HepG2 (cell line): ENCODE data around the gene CAPN11. TPM values are rescaled to one million over a fixed set of nuclear protein-coding genes. Genes with fewer than 3 reads are reported as not detected.

Experiments
- ATAC-seq: fragments of 200-7000 bp; cut with Tn5 transposase; 3 replicates; pipeline ENCODE4 v1.9.1; 2020; ENCODE audit warnings: mild to moderate bottlenecking, moderate library complexity
- BruUV-seq: library from RNA; stranded (reverse); fragments of 400-500 nt; replicated peaks from 2 replicates; lab custom pipeline; 2021; lab: Mats Ljungman, UMichigan
- CTCF ChIA-PET: fragments of 300-600 bp; formaldehyde crosslinking; extraction: SDS; loops from one replicate; lab custom pipeline; 2021; ENCODE audit warnings: low total read pairs, inconsistent platforms, low intra/inter-chr PET ratio; lab: Yijun Ruan, JAX
- POLR2A ChIA-PET: fragments of 350-600 bp; sonication (Branson Sonifier 250); formaldehyde crosslinking; loops from one replicate; lab custom pipeline; 2020; ENCODE audit warnings: antibody characterized with exemption, inconsistent platforms; lab: Yijun Ruan, JAX
- DNase-seq: peaks from one replicate; pipeline ENCODE4 v3.0.0-alpha.2; 2015; ENCODE audit warnings: low spot score
- FAIRE-seq: peaks from 3 replicates; lab custom pipeline; 2011; peaks lifted over from hg19 to GRCh38; lab: Jason Lieb, UNC
- H2AFZ ChIP-seq: one replicate; pipeline ENCODE4 v1.6.1; 2011; ENCODE audit warnings: low read length, inconsistent platforms
- H3K27ac ChIP-seq: fragments of 300-600 bp; 3 replicates; pipeline ENCODE4 v1.8.0; 2011; ENCODE audit warnings: mixed run types, mild to moderate bottlenecking, mixed read lengths, low read length, inconsistent platforms; ENCODE audit not compliant: insufficient read depth; ENCODE audit errors: extremely low read length
- H3K27me3 ChIP-seq, 2 experiments: fragments of 200-600 bp in 1 of 2; 2 replicates in 1 of 2; 3 replicates in 1 of 2; pipeline versions ENCODE4 v1.6.0 to v1.8.0; 2011; ENCODE audit warnings: low read length in 2 of 2, mild to moderate bottlenecking in 2 of 2, moderate library complexity in 2 of 2, inconsistent platforms in 1 of 2; ENCODE audit not compliant: insufficient read depth in 2 of 2, control insufficient read depth in 1 of 2
- H3K36me3 ChIP-seq, 2 experiments: fragments of 200-600 bp in 1 of 2; replicated peaks in 1 of 2; 2 replicates in 1 of 2; 3 replicates in 1 of 2; pipeline versions ENCODE4 v1.5.1 to v1.8.0; 2011; ENCODE audit warnings: low read length in 2 of 2, inconsistent platforms in 1 of 2; ENCODE audit not compliant: insufficient read depth in 2 of 2, control insufficient read depth in 1 of 2
- H3K4me1 ChIP-seq: 2 replicates; pipeline ENCODE4 v1.5.1; 2012; ENCODE audit warnings: low read length, inconsistent platforms; ENCODE audit not compliant: insufficient read depth
- H3K4me2 ChIP-seq: 2 replicates; pipeline ENCODE4 v1.6.0; 2011; ENCODE audit warnings: low read depth, low read length, inconsistent platforms
- H3K4me3 ChIP-seq, 3 experiments: fragments of 200-600 bp in 1 of 3; sonication (generic), shearing (Covaris generic) in 1 of 3; replicated peaks in 1 of 3; 2 replicates each; pipeline ENCODE4 v1.5.1; 2011 to 2016; ENCODE audit warnings: low read length in 3 of 3, inconsistent platforms in 2 of 3, low read depth in 2 of 3, mild to moderate bottlenecking in 2 of 3, control low read depth in 1 of 3, mixed read lengths in 1 of 3; ENCODE audit not compliant: insufficient read depth in 1 of 3
- H3K79me2 ChIP-seq: one replicate; pipeline ENCODE4 v1.6.1; 2011; ENCODE audit warnings: low read length, inconsistent platforms; ENCODE audit not compliant: insufficient read depth
- H3K9ac ChIP-seq: 2 replicates; pipeline ENCODE4 v1.6.0; 2011; ENCODE audit warnings: mild to moderate bottlenecking, low read depth, low read length, inconsistent platforms; ENCODE audit not compliant: insufficient read depth
- H3K9me3 ChIP-seq: 2 replicates; pipeline ENCODE4 v1.5.1; 2012; ENCODE audit warnings: mild to moderate bottlenecking, low read length
- H4K20me1 ChIP-seq: 2 replicates; pipeline ENCODE4 v1.6.0; 2011; ENCODE audit warnings: inconsistent platforms, mild to moderate bottlenecking, low read length, moderate library complexity; ENCODE audit not compliant: insufficient read depth
- CBX5 ChIP-seq: sonication (generic); formaldehyde crosslinking; IDR thresholded peaks from 2 replicates; pipeline ENCODE4 v1.4.0; 2020; ENCODE audit warnings: missing genetic modification reagents, borderline replicate concordance
- CREB1 ChIP-seq, 2 experiments: fragments of 450-650 bp in 1 of 2; IDR thresholded peaks; 2 replicates each; pipeline ENCODE4 v1.6.1; 2016 to 2017; ENCODE audit warnings: control low read depth in 1 of 2, mild to moderate bottlenecking in 1 of 2, missing compliant biosample characterization in 1 of 2, missing genetic modification characterization in 1 of 2
- HNRNPLL ChIP-seq: fragments of 200-400 bp; formaldehyde crosslinking; IDR thresholded peaks from 2 replicates; pipeline ENCODE4 v1.6.1; 2017; ENCODE audit warnings: mild to moderate bottlenecking, low read depth, low read length; ENCODE audit not compliant: poor library complexity, severe bottlenecking
- IRF2 ChIP-seq: IDR thresholded peaks from 2 replicates; pipeline ENCODE4 v1.6.1; 2018; ENCODE audit warnings: missing genetic modification reagents, missing compliant biosample characterization
- KMT2A ChIP-seq: sonication (generic); formaldehyde crosslinking; IDR thresholded peaks from 2 replicates; pipeline ENCODE4 v1.4.0; 2020; ENCODE audit warnings: missing genetic modification reagents
- NR2F1 ChIP-seq, 2 experiments: fragments of 450-650 bp in 1 of 2; formaldehyde crosslinking in 1 of 2; IDR thresholded peaks; 2 replicates each; pipeline versions ENCODE4 v1.5.0 to v1.6.1; 2016 to 2020; ENCODE audit warnings: mild to moderate bottlenecking in 1 of 2, missing compliant biosample characterization in 1 of 2, missing genetic modification reagents in 1 of 2, moderate library complexity in 1 of 2
- RBAK ChIP-seq: sonication (generic); formaldehyde crosslinking; IDR thresholded peaks from 2 replicates; pipeline ENCODE4 v1.5.1; 2020; ENCODE audit warnings: mild to moderate bottlenecking, missing genetic modification reagents
- SALL1 ChIP-seq: sonication (generic); formaldehyde crosslinking; IDR thresholded peaks from 2 replicates; pipeline ENCODE4 v1.8.0; 2022; ENCODE audit warnings: mild to moderate bottlenecking, missing genetic modification reagents
- ZFP90 ChIP-seq: sonication (generic); formaldehyde crosslinking; IDR thresholded peaks from 2 replicates; pipeline ENCODE4 v1.8.0; 2022; ENCODE audit warnings: missing genetic modification reagents, mild to moderate bottlenecking, inconsistent platforms, borderline replicate concordance
- ZIK1 ChIP-seq: sonication (generic); formaldehyde crosslinking; IDR thresholded peaks from 2 replicates; pipeline ENCODE4 v1.5.0; 2020; ENCODE audit warnings: mild to moderate bottlenecking, low read depth, missing genetic modification reagents, borderline replicate concordance
- ZNF333 ChIP-seq: sonication (generic); formaldehyde crosslinking; IDR thresholded peaks from 2 replicates; pipeline ENCODE4 v1.4.0; 2020; ENCODE audit warnings: mild to moderate bottlenecking, missing genetic modification reagents, borderline replicate concordance
- ZNF724P ChIP-seq: sonication (generic); formaldehyde crosslinking; IDR thresholded peaks from 2 replicates; pipeline ENCODE4 v1.8.0; 2022; ENCODE audit warnings: missing genetic modification reagents, borderline replicate concordance
- ZNF788 ChIP-seq: sonication (generic); formaldehyde crosslinking; IDR thresholded peaks from 2 replicates; pipeline ENCODE4 v1.5.0; 2020; ENCODE audit warnings: mild to moderate bottlenecking, missing genetic modification reagents, borderline replicate concordance
- WGBS: methylation state at CpG from one replicate; pipeline ENCODE4 v1.1.6; 2017; ENCODE audit warnings: low lambda C conversion rate; 5-methylcytosine and 5-hydroxymethylcytosine counted together
- in situ Hi-C: cut with HindIII; loops from 2 replicates; pipeline ENCODE4 v1.10.0; 2017; ENCODE audit warnings: low pct_unique_long_range_greater_than_20kb; ENCODE audit not compliant: extremely low pct_ligation_motif_present
- intact Hi-C: fragments of 100-400 bp; cut with micrococcal nuclease; formaldehyde crosslinking; loops from one replicate; pipeline ENCODE4 v1.10.0; 2022; ENCODE audit not compliant: unreplicated experiment
- polyA plus RNA-seq, 8 experiments: library from polyadenylated mRNA; depleted of rRNA in 3 of 8; stranded (reverse) in 7 of 8; unstranded in 1 of 8; fragments of >200 nt; fragmentation: Illumina TruSeq in 4 of 8; extraction: Trizol in 4 of 8; gene quantifications; 2 replicates each; pipeline versions ENCODE4 v1.2.1 to v1.2.3, GENCODE V29; 2011 to 2016; ENCODE audit warnings: low read depth in 4 of 8, missing spikeins in 1 of 8, mixed read lengths in 1 of 8; ENCODE audit not compliant: insufficient read depth in 1 of 8
- total RNA-seq, 5 experiments: library from RNA; depleted of rRNA; stranded (reverse); fragments of >200 nt; fragmentation: Illumina TruSeq; extraction: Trizol; gene quantifications; 2 replicates each; pipeline ENCODE4 v1.2.3, GENCODE V29; 2016; ENCODE audit warnings: low read depth in 1 of 5
- TF ChIP-seq, protein P1 (sequence below): sonication (generic); formaldehyde crosslinking; IDR thresholded peaks from 2 replicates; pipeline ENCODE4 v1.4.0; 2020; ENCODE audit warnings: missing genetic modification reagents, mild to moderate bottlenecking, borderline replicate concordance
- TF ChIP-seq, protein P2 (sequence below): sonication (generic); formaldehyde crosslinking; IDR thresholded peaks from 2 replicates; pipeline ENCODE4 v1.4.0; 2020; ENCODE audit warnings: low read depth, mild to moderate bottlenecking, missing genetic modification reagents
- TF ChIP-seq, protein P3 (sequence below): sonication (generic); formaldehyde crosslinking; IDR thresholded peaks from 2 replicates; pipeline ENCODE4 v1.4.0; 2020; ENCODE audit warnings: missing genetic modification reagents, borderline replicate concordance

Gene CAPN11
- total and polyA plus RNA-seq, 2 of the 13 experiments (the other 11 are each of a cell fraction or from before 2014, with no cell fraction given): 0.07 to 0.11 TPM

DNA sequence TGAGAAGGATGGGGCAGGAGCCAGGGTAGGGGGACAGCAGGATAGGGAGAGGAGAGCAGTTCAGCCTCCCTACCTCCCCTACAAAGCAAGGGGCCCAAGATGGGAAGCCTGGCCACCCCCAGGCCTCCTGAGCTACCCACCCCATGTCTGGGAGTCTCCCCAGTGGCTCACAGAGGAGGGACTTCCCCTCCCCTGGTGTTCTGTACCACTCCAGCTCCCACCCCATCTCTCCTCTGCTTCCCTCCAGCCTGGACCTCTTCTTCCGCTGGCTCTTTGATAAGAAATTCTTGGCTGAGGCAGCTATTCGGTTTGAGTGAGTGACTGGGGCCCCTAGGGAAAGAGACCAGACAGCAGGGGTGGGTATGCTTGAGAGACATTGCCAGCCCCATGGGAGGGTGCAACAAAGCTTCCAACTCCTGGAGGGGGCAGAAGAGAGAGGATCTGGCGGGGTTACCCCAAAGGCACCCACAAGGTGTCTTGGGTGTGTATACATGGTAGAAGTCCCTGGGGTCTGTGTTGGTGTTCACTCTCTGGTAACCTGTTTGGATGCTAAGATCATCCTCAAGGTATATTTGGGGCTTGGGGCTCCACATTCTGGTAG, 8.2 kb upstream of the CAPN11 start (continued):
- TF ChIP-seq ZIK1 (CRISPR knock-in tag) (no peak), KMT2A (no peak), HNRNPLL (no peak), ZNF724P (CRISPR knock-in tag) (no peak), NR2F1 (CRISPR knock-in tag; IDR thresholded peaks at IDR 0.05) (no peak)

DNA sequence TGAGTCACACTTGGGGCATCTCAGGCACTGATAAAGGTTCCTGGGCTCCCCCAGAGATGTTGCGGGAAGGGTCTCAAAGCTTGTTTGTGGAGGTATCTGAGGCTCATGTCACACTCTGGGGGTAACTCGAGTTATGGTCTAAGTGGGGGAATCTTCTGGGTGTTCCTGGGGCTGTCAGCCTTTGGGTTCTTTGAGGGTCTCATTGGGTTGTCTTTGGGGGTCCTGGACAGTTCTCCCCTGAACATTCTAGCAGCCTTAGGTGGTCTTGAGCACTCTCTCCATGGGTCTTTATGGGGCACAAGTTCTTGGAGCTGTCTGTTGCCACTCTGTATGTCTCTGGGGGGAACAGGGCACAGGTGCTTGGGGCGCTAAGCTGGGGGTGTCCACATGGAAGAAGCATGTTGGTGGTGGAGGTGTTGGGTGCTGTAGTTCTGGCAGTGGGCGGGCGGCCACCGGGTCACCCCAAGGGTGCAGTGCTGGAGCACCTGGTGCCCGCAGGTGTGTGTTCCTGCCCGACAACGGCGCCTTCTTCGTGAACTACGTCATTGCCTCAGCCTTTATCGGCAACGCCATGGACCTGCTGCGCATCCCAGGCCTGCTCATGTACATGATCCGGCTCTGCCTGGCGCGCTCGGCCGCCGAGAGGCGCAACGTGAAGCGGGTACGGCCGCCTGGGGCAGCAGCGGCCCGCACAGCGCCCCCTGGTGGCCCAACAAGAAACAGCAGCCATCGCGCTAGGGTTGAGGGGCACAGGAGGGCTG, 7.1 kb upstream of the CAPN11 start:
- in situ Hi-C loops: loop anchor here (5.0 kb wide), 1 partner anchor 49 kb away; no protein-coding TSS in a partner anchor
- Histone ChIP-seq H3K9ac (no peak overlapping the region), H3K36me3 (peaks cover 31 to 43% of the 10 kb centered on the region in 2 experiments), H3K4me2 (no peak overlapping the region), H3K79me2 (no peaks in the 10 kb centered on the region), H3K4me3 (no peak overlapping the region), H3K4me1 (peaks cover 30% of the 10 kb centered on the region), H4K20me1 (no peaks in the 10 kb centered on the region), H3K9me3 (no peaks in the 10 kb centered on the region), H2AFZ (no peak overlapping the region), H3K27me3 (no peaks in the 10 kb centered on the region), H3K27ac (no peak overlapping the region)
- ATAC-seq (peak; percentile 60), FAIRE-seq (peak; percentile 46), DNase-seq (peak; percentile 39)
- POLR2A ChIA-PET: no interaction called here
- BruUV-seq: no TSS peak
- intact Hi-C loops: loop anchor here (1.0 to 2.0 kb wide), 2 partner anchors 23 to 55 kb away; no protein-coding TSS in a partner anchor
- 47% methylated on average over 9 of the region's 31 CpGs for WGBS
- CTCF ChIA-PET: interaction anchor here (0.7 to 5.8 kb wide), 7 partner anchors 31 to 187 kb away, joined by 3 to 74 read pairs (median 4); partner anchors contain the start of genes SLC29A1 and SLC35B2
- TF ChIP-seq ZFP90: no peak
- TF ChIP-seq, protein P1, sequence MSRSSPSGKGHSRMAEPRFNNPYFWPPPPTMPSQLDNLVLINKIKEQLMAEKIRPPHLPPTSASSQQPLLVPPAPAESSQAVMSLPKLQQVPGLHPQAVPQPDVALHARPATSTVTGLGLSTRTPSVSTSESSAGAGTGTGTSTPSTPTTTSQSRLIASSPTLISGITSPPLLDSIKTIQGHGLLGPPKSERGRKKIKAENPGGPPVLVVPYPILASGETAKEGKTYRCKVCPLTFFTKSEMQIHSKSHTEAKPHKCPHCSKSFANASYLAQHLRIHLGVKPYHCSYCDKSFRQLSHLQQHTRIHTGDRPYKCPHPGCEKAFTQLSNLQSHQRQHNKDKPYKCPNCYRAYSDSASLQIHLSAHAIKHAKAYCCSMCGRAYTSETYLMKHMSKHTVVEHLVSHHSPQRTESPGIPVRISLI (CRISPR knock-in tag): peak; percentile 25; the same call in 1 of the 2 replicates
- TF ChIP-seq, protein P2, sequence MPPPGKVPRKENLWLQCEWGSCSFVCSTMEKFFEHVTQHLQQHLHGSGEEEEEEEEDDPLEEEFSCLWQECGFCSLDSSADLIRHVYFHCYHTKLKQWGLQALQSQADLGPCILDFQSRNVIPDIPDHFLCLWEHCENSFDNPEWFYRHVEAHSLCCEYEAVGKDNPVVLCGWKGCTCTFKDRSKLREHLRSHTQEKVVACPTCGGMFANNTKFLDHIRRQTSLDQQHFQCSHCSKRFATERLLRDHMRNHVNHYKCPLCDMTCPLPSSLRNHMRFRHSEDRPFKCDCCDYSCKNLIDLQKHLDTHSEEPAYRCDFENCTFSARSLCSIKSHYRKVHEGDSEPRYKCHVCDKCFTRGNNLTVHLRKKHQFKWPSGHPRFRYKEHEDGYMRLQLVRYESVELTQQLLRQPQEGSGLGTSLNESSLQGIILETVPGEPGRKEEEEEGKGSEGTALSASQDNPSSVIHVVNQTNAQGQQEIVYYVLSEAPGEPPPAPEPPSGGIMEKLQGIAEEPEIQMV: no peak
- TF ChIP-seq, protein P3, sequence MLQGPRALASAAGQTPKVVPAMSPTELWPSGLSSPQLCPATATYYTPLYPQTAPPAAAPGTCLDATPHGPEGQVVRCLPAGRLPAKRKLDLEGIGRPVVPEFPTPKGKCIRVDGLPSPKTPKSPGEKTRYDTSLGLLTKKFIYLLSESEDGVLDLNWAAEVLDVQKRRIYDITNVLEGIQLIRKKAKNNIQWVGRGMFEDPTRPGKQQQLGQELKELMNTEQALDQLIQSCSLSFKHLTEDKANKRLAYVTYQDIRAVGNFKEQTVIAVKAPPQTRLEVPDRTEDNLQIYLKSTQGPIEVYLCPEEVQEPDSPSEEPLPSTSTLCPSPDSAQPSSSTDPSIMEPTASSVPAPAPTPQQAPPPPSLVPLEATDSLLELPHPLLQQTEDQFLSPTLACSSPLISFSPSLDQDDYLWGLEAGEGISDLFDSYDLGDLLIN (CRISPR knock-in tag): no peak
- TF ChIP-seq CBX5: peak; percentile 77; the same call in 1 of the 2 replicates
- TF ChIP-seq ZNF333 (CRISPR knock-in tag): 0 out of 2 replicates have a peak, but pooled peaks have one; percentile 49
- TF ChIP-seq IRF2 (CRISPR knock-in tag): peak; percentile 64; the same call in 1 of the 2 replicates
- TF ChIP-seq RBAK (CRISPR knock-in tag): no peak
- peak; percentile 21; the same call in 1 of the 2 replicates for TF ChIP-seq CREB1 (IDR thresholded peaks at IDR 0.05)
- TF ChIP-seq CREB1 (CRISPR knock-in tag; IDR thresholded peaks at IDR 0.05): no peak
- peak; percentile 69; the same call in 1 of the 2 replicates for TF ChIP-seq SALL1 (CRISPR knock-in tag)
- TF ChIP-seq ZNF788: peak; percentile 89; the same call in 1 of the 2 replicates
